NCI-H748 (cell line): Measurements from ENCODE around the gene SYNGR3.
A peak's percentile ranks its signal among the peaks of the same experiment; 100 is the strongest.
"Not testable (repeated sequence)": the region's sequence is repeated elsewhere in the genome, so short reads cannot be mapped to it uniquely, and the experiment has no call there.

Experiments
- DNase-seq: peaks from one replicate; lab custom pipeline; 2025; ENCODE audit not compliant: unreplicated experiment; lab: John Stamatoyannopoulos, UW

Gene SYNGR3

DNA sequence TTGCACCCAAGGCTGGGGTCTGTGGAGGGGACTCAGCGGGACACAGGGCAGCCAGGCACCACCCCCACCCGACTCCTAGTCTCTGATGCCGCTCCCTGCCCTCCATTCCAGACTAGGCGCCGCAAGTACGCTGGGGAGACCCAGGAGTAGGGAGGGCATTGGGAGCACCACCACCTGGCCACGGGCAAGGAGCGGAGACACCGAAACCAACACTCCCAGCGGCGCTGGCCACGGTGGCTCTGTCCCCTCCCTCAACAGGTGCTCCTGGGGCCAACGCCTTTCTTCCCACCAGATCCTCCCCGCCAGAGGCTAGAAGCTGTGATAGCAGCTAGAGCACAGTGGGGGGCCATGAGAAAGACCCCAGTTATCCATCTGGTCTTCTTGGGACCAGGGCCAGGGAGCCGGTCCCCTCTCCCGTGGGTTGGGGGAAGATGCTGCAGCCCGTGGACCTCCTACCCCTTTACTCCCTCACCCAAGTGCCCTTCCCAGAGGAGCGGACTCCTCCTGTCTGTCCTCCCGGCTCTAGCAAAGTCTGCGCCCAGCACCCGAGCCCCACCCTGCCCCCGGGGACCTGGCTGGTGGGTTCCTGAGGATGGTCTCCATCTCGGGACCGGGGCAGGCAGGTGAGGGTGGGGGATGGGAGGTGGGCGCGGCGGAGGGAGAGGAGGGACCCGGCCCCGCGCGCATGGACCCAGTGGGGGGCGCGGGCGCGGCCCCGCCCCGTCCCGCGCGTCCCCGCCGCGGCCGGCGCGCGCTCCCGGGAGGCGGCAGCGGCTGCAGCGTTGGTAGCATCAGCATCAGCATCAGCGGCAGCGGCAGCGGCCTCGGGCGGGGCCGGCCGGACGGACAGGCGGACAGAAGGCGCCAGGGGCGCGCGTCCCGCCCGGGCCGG, at the start of gene SYNGR3:
TSS of gene SYNGR3 (plus strand) at position 762 of the 892 bp plus-strand sequence. CDS start 133 bp downstream, outside the sequence.
- DNase-seq = peak; percentile 65

- no peak for DNase-seq
Measured at GRCh38 chr16:1940273-1941161, 49.3 kb upstream of the SYNGR3 start.

DNA sequence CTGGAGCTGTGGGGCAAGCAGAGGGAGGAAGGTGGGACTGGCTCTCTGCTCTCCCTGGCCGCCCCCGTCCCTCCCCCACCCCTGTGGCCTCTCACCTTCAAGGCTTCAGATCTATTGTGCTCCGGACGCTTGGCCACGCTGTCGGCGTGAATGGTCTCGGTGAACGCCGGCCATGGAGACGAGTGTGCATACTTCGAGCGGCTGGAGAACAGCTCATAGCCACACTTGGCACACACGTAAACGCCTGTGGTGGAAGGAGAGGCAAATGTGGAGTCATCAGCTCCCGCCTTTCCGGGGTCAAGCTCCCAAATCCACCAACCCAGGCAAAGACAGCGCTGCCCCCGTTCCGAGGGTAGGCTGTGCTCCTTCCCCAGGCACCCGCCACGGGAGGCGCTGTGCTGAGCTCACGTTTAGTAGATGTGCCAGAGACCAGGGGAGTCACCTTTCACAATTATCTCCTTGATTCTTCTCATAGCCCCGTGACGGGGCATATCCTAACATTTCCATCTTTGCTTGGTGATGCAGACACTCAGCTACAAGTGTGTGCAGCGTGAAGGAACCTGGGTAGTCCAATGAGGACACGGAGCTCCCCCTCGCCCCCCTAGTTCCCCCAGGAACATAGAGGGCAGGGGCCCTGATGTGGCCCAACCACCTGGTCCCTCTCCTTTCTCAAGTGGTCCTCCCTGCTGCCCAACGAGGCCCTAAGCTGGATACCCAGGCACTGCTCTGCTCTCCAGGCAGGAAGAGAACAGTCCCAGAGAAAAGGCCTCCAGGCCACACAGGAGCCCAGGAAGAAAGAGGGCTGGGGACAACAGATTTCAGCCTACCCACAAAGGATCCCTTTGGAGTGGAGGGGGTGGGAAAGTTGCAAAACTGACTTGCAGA, 48.4 kb upstream of the SYNGR3 start:
- no peak for DNase-seq

- no peak for DNase-seq
Measured at GRCh38 chr16:1942047-1942809, 47.5 kb upstream of the SYNGR3 start.

- DNase-seq = peak; percentile 97
Measured at GRCh38 chr16:1942810-1943726, 46.7 kb upstream of the SYNGR3 start, which contains the start of gene MSRB1. MSRB1 (minus strand) TSS chr16:1943199; CDS start chr16:1943156, 43 bp downstream.

- DNase-seq = no peak
Measured at GRCh38 chr16:1944612-1945199, 45.1 kb upstream of the SYNGR3 start.

GRCh38 chr16:1945559-1946391, 44.0 kb upstream of the SYNGR3 start:
- no peak for DNase-seq

GRCh38 chr16:1946495-1947368, 43.0 kb upstream of the SYNGR3 start:
- no peak for DNase-seq

DNA sequence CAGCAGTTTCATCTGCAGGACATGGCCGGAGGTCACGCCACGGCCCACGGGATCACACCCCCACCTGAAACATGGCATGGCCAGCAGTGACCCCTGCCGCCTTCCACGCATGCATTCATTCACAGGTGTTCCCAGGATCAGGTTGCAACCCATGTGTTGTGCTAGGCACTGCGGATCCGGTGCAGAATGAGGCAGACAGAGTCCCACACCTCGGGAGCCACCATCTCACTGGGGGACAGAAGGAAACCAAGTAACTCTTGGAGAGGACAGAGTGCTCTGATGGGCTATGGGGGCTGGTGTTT, 42.5 kb upstream of the SYNGR3 start:
- no peak for DNase-seq

DNA sequence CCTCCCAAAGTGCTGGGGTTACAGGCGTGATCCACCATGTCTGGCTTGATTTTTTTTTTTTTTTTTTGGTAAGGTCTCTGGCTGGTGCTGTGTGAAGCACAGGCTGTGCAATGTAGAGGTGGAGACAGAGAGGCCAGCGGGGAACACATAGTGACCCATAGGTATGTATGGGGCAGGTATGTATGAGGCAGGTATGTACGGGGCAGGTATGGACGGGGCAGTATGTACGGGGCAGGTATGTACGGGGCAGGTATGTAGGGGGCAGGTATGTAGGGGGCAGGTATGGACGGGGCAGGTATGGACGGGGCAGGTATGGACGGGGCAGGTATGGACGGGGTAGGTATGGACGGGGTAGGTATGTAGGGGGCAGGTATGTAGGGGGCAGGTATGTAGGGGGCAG, 40.3 kb upstream of the SYNGR3 start:
- DNase-seq = no peak

DNA sequence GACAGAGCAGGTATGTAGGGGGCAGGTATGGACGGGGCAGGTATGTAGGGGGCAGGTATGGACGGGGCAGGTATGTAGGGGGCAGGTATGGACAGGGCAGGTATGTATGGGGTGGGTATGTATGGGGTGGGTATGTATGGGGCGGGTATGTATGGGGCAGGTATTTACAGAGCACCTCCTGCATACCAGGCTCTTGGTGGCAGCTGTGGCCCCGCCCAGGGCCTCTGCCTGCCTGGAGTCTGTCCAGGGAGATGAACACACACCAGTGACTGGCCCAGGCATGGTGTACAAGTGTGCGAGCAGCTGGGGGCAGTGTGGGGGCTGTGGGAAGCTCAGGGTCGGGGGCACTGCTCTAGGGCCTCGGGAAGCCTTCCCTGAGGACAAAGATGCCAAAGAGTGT, 39.7 kb upstream of the SYNGR3 start:
- DNase-seq = no peak

DNA sequence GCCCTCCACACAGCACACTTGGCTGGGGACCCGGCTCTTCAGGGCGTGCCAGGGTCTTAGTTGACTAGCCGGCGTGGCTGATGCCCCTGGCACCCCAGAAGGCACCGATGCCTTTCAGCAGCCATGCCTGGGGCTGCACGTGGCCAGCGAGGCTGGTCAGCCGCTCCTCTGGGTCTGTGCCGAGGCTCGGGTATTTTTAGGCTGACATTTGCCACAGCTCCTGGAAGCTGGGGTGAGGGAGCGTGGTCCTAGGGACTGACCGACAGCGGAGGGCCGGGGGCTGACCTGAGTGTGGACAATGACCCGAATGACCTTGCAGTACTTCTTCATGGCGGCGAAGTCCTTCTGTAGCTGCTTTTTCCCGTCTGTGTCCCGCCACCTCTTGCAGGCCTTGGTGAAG, 39.2 kb upstream of the SYNGR3 start:
- DNase-seq = no peak

DNA sequence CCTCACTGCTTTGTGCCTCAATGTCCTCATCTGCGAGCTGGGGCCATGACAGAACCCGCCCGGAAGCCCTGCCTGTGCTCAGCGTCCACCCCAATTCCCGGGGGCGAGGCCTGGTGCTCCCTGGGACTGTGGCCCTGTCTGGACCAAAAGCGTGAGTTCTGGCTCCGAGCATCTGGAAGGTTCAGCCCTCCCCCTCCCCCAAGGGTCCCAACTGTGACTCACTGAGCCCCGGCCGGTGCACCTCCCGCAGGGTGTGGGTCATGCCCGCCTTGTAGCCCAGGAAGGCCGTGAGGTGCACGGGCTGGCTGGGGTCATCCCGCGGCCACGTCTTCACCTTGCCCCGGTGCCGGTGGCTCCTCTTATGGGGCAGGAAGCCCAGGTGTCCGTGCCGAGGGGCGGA, 36.0 kb upstream of the SYNGR3 start:
- DNase-seq = no peak

GRCh38 chr16:1957434-1958142, 32.2 kb upstream of the SYNGR3 start:
- not testable (repeated sequence) for DNase-seq

DNA sequence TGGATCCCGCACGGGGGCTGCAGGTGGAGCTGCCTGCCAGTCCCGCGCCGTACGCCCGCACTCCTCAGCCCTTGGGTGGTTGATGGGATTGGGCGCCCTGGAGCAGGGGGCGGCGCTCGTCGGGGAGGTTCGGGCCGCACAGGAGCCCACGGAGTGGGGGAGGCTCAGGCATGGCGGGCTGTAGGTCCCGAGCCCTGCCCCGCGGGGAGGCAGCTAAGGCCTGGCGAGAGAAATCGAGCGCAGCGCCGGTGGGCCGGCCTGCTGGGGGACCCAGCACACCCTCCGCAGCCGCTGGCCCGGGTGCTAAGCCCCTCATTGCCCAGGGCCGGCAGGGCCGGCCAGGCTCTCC, 31.7 kb upstream of the SYNGR3 start:
- not testable (repeated sequence) for DNase-seq

- DNase-seq = no peak
Measured at GRCh38 chr16:1958715-1959268, 31.0 kb upstream of the SYNGR3 start.
